Measurements from ENCODE around the gene PLCZ1. TPM values are rescaled to one million over a fixed set of nuclear protein-coding genes. Genes with fewer than 3 reads are reported as not detected.

Gene PLCZ1
- polyA plus RNA-seq, 3 donors, result not detected

- H3K4me2 ChIP-seq (replicated peaks; ENCODE audit: extremely low read depth, low read length, poor library complexity, severe bottlenecking), result no peak overlapping the region
- H3K9ac ChIP-seq (ENCODE audit: insufficient read depth, low read length, poor library complexity, severe bottlenecking), result no peak overlapping the region
- no peaks in the 10 kb centered on the region for H3K27me3 ChIP-seq (ENCODE audit: control insufficient read depth in 2 of 2, insufficient read depth in 2 of 2, low read length in 2 of 2)
- H3K27me3 Mint-ChIP-seq (ENCODE audit: low read depth in 3 of 3), result no peaks in the 10 kb centered on the region
- H3K27ac ChIP-seq (ENCODE audit: low read depth in 1 of 2, low read length in 2 of 2), result no peak overlapping the region
- H3K9me3 ChIP-seq (replicated peaks in 1 of 2; ENCODE audit: control insufficient read depth in 1 of 2, insufficient read depth in 1 of 2, low read length in 2 of 2), result no peaks in the 10 kb centered on the region
- no peak for TF ChIP-seq CTCF (IDR thresholded peaks at IDR 0.05)
- H3K9me3 Mint-ChIP-seq, result peaks cover 0 to 3% (median 0%) of the 10 kb centered on the region in 7 donors
- no peaks in the 10 kb centered on the region for H3K4me1 ChIP-seq (ENCODE audit: control insufficient read depth in 1 of 2, insufficient read depth in 2 of 2, low read length in 2 of 2)
- H3K79me2 ChIP-seq (ENCODE audit: insufficient read depth, low read length), result no peaks in the 10 kb centered on the region
- no peaks in the 10 kb centered on the region for H4K20me1 ChIP-seq (ENCODE audit: insufficient read depth, low read length)
- H2AFZ ChIP-seq (ENCODE audit: insufficient read depth, low read depth, low read length, poor library complexity, severe bottlenecking), result no peak overlapping the region
- WGBS (ENCODE audit: insufficient coverage), result no CpG with 5 or more reads among the region's 1 CpG
- H3K36me3 ChIP-seq (replicated peaks in 1 of 2; ENCODE audit: control insufficient read depth in 1 of 2, insufficient read depth in 2 of 2, low read length in 2 of 2), result no peaks in the 10 kb centered on the region
- H3K4me3 Mint-ChIP-seq, result no peak overlapping the region
- H3K36me3 Mint-ChIP-seq, result no peaks in the 10 kb centered on the region
- no peaks in the 10 kb centered on the region for H3K4me1 Mint-ChIP-seq
- H3K27ac Mint-ChIP-seq, result no peak overlapping the region
- no peak overlapping the region for H3K4me3 ChIP-seq (replicated peaks in 1 of 3; ENCODE audit: low read depth in 2 of 3, low read length in 3 of 3)
- no peak for DNase-seq
- intact Hi-C loops (cut with micrococcal nuclease), result no loop called here
These were observed 12.3 kb upstream of the PLCZ1 start for GRCh38 chr12:18750085-18750484.

GRCh38 chr12:18749386-18749957 is 11.7 kb upstream of the PLCZ1 start:
- H3K9ac ChIP-seq (ENCODE audit: insufficient read depth, low read length, poor library complexity, severe bottlenecking), result no peak overlapping the region
- Mint-ChIP-seq H3K9me3 (peaks cover 0 to 3% (median 2%) of the 10 kb centered on the region in 7 donors), H3K4me1 (no peaks in the 10 kb centered on the region), H3K36me3 (no peaks in the 10 kb centered on the region), H3K27ac (no peak overlapping the region), H3K27me3 (ENCODE audit: low read depth in 3 of 3) (no peaks in the 10 kb centered on the region), H3K4me3 (no peak overlapping the region)
- H3K27me3 ChIP-seq (ENCODE audit: control insufficient read depth in 2 of 2, insufficient read depth in 2 of 2, low read length in 2 of 2), result no peaks in the 10 kb centered on the region
- no peak overlapping the region for H3K27ac ChIP-seq (ENCODE audit: low read depth in 1 of 2, low read length in 2 of 2)
- intact Hi-C loops (cut with micrococcal nuclease), result no loop called here
- TF ChIP-seq CTCF (IDR thresholded peaks at IDR 0.05), result no peak
- H2AFZ ChIP-seq (ENCODE audit: insufficient read depth, low read depth, low read length, poor library complexity, severe bottlenecking), result no peak overlapping the region
- H3K9me3 ChIP-seq (replicated peaks in 1 of 2; ENCODE audit: control insufficient read depth in 1 of 2, insufficient read depth in 1 of 2, low read length in 2 of 2), result no peaks in the 10 kb centered on the region
- H3K4me2 ChIP-seq (replicated peaks; ENCODE audit: extremely low read depth, low read length, poor library complexity, severe bottlenecking), result no peak overlapping the region
- WGBS (ENCODE audit: insufficient coverage), result 38% methylated on average over 3 of the region's 4 CpGs
- H3K36me3 ChIP-seq (replicated peaks in 1 of 2; ENCODE audit: control insufficient read depth in 1 of 2, insufficient read depth in 2 of 2, low read length in 2 of 2), result no peaks in the 10 kb centered on the region
- H3K4me3 ChIP-seq (replicated peaks in 1 of 3; ENCODE audit: low read depth in 2 of 3, low read length in 3 of 3), result no peak overlapping the region
- H3K79me2 ChIP-seq (ENCODE audit: insufficient read depth, low read length), result no peaks in the 10 kb centered on the region
- H4K20me1 ChIP-seq (ENCODE audit: insufficient read depth, low read length), result no peaks in the 10 kb centered on the region
- no peak for DNase-seq
- no peaks in the 10 kb centered on the region for H3K4me1 ChIP-seq (ENCODE audit: control insufficient read depth in 1 of 2, insufficient read depth in 2 of 2, low read length in 2 of 2)

Data from CD14-positive monocyte (primary cell).